GM23338 (cell line): ENCODE results near the gene FBLN2. TPM values are rescaled to one million over a fixed set of nuclear protein-coding genes. Genes with fewer than 3 reads are reported as not detected.

Experiments used
- ATAC-seq: fragments of 200-7000 bp; cut with Tn5 transposase; 3 replicates; pipeline ENCODE4 v1.9.1; 2020
- DNase-seq: peaks from one replicate; pipeline ENCODE4 v3.0.0-alpha.2; 2015; ENCODE audit warnings: low spot score
- H2AFZ ChIP-seq: fragments of 200-600 bp; sonication (generic); 2 replicates; pipeline ENCODE4 v1.8.0; 2016; ENCODE audit warnings: antibody characterized with exemption, mild to moderate bottlenecking, moderate library complexity
- H3F3A ChIP-seq: fragments of 200-600 bp; sonication (generic); replicated peaks from 2 replicates; pipeline ENCODE4 v1.8.0; 2017; ENCODE audit warnings: antibody characterized with exemption, mixed run types, low read depth
- H3K27ac ChIP-seq: fragments of 200-600 bp; sonication (generic); 2 replicates; pipeline ENCODE4 v1.6.1; 2016; ENCODE audit warnings: low read depth
- H3K27me3 ChIP-seq: fragments of 200-600 bp; sonication (generic); 2 replicates; pipeline ENCODE4 v1.8.0; 2016; ENCODE audit warnings: mild to moderate bottlenecking, mixed run types, moderate library complexity; ENCODE audit not compliant: insufficient read depth
- H3K36me3 ChIP-seq: fragments of 200-600 bp; sonication (generic); 2 replicates; pipeline ENCODE4 v1.8.0; 2016; ENCODE audit warnings: mild to moderate bottlenecking; ENCODE audit not compliant: insufficient read depth
- H3K4me1 ChIP-seq: fragments of 200-600 bp; sonication (generic); 2 replicates; pipeline ENCODE4 v1.8.0; 2016; ENCODE audit warnings: mild to moderate bottlenecking, moderate library complexity; ENCODE audit not compliant: insufficient read depth
- H3K4me2 ChIP-seq: fragments of 200-600 bp; sonication (generic); 2 replicates; pipeline ENCODE4 v1.7.1; 2017; ENCODE audit warnings: mixed run types
- H3K4me3 ChIP-seq: fragments of 200-600 bp; sonication (generic); 2 replicates; pipeline ENCODE4 v1.6.1; 2016; ENCODE audit warnings: mixed run types
- H3K79me2 ChIP-seq: fragments of 200-600 bp; sonication (generic); replicated peaks from 2 replicates; pipeline ENCODE4 v1.8.0; 2017; ENCODE audit warnings: mild to moderate bottlenecking; ENCODE audit not compliant: insufficient read depth
- H3K9me2 ChIP-seq: fragments of 200-600 bp; sonication (generic); 2 replicates; pipeline ENCODE4 v1.8.0; 2017; ENCODE audit not compliant: insufficient read depth
- H4K20me1 ChIP-seq: fragments of 200-600 bp; sonication (generic); replicated peaks from 2 replicates; pipeline ENCODE4 v1.8.0; 2017; ENCODE audit warnings: mild to moderate bottlenecking; ENCODE audit not compliant: insufficient read depth
- H3K27ac Mint-ChIP-seq: 2 replicates; pipeline ENCODE4 v1.8.0; 2020; ENCODE audit warnings: inconsistent platforms, mild to moderate bottlenecking, moderate library complexity, mixed read lengths
- H3K27me3 Mint-ChIP-seq: 3 replicates; pipeline ENCODE4 v1.8.0; 2022; ENCODE audit warnings: low read depth, mild to moderate bottlenecking, moderate library complexity, mixed read lengths, inconsistent platforms; ENCODE audit not compliant: insufficient read depth, poor library complexity
- H3K36me3 Mint-ChIP-seq: 3 replicates; pipeline ENCODE4 v1.8.0; 2021; ENCODE audit warnings: low read depth, mild to moderate bottlenecking, inconsistent platforms, moderate library complexity, mixed read lengths
- H3K4me1 Mint-ChIP-seq: 3 replicates; pipeline ENCODE4 v1.8.0; 2020; ENCODE audit warnings: mild to moderate bottlenecking, inconsistent platforms, mixed read lengths
- H3K4me3 Mint-ChIP-seq: 3 replicates; pipeline ENCODE4 v1.8.0; 2021; ENCODE audit warnings: moderate library complexity, mild to moderate bottlenecking, inconsistent platforms, mixed read lengths
- H3K9me3 Mint-ChIP-seq: 3 replicates; pipeline ENCODE4 v1.8.0; 2020; ENCODE audit warnings: moderate library complexity, mild to moderate bottlenecking, inconsistent platforms, mixed read lengths
- CREB1 ChIP-seq: fragments of 250-450 bp; sonication (Bioruptor Pico); IDR thresholded peaks from 2 replicates; pipeline ENCODE4 v1.5.0; 2020; ENCODE audit warnings: low read depth, mild to moderate bottlenecking, moderate library complexity
- EZH2 ChIP-seq: fragments of 200-600 bp; sonication (generic); IDR thresholded peaks from one replicate; pipeline ENCODE4 v1.8.0; 2017; ENCODE audit warnings: antibody characterized with exemption, mild to moderate bottlenecking, low read depth; ENCODE audit not compliant: unreplicated experiment
- NANOG ChIP-seq: IDR thresholded peaks from 2 replicates; pipeline ENCODE4 v1.6.1; 2016; ENCODE audit warnings: antibody characterized with exemption, borderline replicate concordance
- ZNF114 ChIP-seq: fragments of 250-450 bp; sonication (Bioruptor Pico); IDR thresholded peaks from 2 replicates; pipeline ENCODE4 v1.5.0; 2020; ENCODE audit warnings: mild to moderate bottlenecking, moderate library complexity
- polyA plus RNA-seq: library from polyadenylated mRNA; unstranded; fragments of >200 nt; fragmentation: Nextera tagmentation; extraction: Ambion mirVana; gene quantifications from 2 replicates; pipeline ENCODE4 v1.2.1, GENCODE V29; 2016
- total RNA-seq: library from RNA; depleted of rRNA; stranded (reverse); fragments of >200 nt; shearing (Covaris generic); gene quantifications from 2 replicates; pipeline ENCODE4 v1.2.3, GENCODE V29; 2014
- TF ChIP-seq, protein P1 (sequence below): IDR thresholded peaks from one replicate; pipeline ENCODE4 v1.6.1; 2018; ENCODE audit warnings: antibody characterized with exemption; ENCODE audit not compliant: unreplicated experiment
- TF ChIP-seq, protein P2 (sequence below), 2 experiments: fragments of 200-600 bp in 1 of 2; sonication (generic) in 1 of 2; conservative IDR thresholded peaks; 2 replicates each; pipeline versions ENCODE4 v1.5.1 to v1.6.1; 2016 to 2017; ENCODE audit warnings: antibody characterized with exemption in 2 of 2, low read depth in 2 of 2, mild to moderate bottlenecking in 2 of 2, moderate library complexity in 1 of 2
- TF ChIP-seq, protein P3 (sequence below): IDR thresholded peaks from 2 replicates; pipeline ENCODE4 v1.6.1; 2016; ENCODE audit warnings: antibody characterized with exemption

FBLN2 gene
- total and polyA plus RNA-seq, 2 experiments from 2014 or later = 18.8 to 26.8 TPM

DNA sequence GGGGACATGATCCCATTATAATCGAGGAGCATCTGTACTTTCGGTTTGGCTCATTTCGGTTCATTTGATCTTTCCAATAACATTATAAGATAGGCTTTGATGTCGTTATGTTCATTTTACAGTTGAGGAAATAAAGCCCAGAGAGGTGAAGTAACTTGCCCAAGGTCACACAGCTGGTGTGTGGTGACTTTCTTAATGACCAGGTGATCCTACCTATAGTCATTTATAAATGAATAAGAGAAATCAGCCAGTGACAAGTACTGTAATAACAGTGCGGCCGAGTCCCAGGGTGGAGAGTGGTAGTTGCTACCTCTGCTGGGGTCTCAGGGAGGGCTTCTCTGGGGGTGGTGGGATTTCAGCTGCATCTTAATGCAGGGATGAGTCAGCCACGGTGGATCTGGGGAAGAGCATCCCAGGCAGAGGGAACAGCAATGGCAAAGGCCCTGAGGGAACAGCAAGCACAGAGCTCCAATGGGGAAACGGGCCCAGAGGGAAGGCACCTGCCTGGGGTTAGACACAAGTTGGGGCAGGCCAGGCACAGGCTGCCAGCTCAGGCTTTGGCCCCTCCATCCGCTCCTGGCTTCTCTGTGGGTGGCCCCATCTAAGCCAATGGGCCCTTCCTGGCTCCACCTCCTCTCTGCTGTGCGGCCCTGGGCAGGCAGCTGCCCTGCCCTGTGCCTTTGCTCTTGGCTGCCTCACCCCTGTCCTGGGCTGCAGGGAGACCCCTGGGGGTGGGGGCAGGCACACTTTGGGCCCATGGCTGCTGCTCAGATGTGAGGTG, 1.1 kb upstream of the FBLN2 start:
- H3K27ac Mint-ChIP-seq = no peak overlapping the region
- Histone ChIP-seq H2AFZ (peak overlapping the region; percentile 28; the same call in 1 of the 2 replicates), H3K4me2 (peak overlapping the region; percentile 82), H4K20me1 (no peaks in the 10 kb centered on the region), H3K4me1 (peaks cover 5% of the 10 kb centered on the region; the same call in 1 of the 2 replicates), H3K9me2 (no peaks in the 10 kb centered on the region), H3K4me3 (peak overlapping the region; percentile 54), H3K27me3 (peaks cover 13% of the 10 kb centered on the region), H3F3A (no peaks in the 10 kb centered on the region), H3K36me3 (no peaks in the 10 kb centered on the region), H3K79me2 (no peaks in the 10 kb centered on the region), H3K27ac (no peak overlapping the region)
- DNase-seq (peak; percentile 59), ATAC-seq (peak; percentile 53)
- peak overlapping the region; percentile 71 for H3K4me3 Mint-ChIP-seq
- H3K4me1 Mint-ChIP-seq = peaks cover 40% of the 10 kb centered on the region
- H3K36me3 Mint-ChIP-seq = peaks cover 2% of the 10 kb centered on the region; the same call in 1 of the 3 replicates
- peaks cover 24% of the 10 kb centered on the region for H3K27me3 Mint-ChIP-seq
- H3K9me3 Mint-ChIP-seq = peaks cover 3% of the 10 kb centered on the region; the same call in 1 of the 3 replicates
- TF ChIP-seq, protein P1, sequence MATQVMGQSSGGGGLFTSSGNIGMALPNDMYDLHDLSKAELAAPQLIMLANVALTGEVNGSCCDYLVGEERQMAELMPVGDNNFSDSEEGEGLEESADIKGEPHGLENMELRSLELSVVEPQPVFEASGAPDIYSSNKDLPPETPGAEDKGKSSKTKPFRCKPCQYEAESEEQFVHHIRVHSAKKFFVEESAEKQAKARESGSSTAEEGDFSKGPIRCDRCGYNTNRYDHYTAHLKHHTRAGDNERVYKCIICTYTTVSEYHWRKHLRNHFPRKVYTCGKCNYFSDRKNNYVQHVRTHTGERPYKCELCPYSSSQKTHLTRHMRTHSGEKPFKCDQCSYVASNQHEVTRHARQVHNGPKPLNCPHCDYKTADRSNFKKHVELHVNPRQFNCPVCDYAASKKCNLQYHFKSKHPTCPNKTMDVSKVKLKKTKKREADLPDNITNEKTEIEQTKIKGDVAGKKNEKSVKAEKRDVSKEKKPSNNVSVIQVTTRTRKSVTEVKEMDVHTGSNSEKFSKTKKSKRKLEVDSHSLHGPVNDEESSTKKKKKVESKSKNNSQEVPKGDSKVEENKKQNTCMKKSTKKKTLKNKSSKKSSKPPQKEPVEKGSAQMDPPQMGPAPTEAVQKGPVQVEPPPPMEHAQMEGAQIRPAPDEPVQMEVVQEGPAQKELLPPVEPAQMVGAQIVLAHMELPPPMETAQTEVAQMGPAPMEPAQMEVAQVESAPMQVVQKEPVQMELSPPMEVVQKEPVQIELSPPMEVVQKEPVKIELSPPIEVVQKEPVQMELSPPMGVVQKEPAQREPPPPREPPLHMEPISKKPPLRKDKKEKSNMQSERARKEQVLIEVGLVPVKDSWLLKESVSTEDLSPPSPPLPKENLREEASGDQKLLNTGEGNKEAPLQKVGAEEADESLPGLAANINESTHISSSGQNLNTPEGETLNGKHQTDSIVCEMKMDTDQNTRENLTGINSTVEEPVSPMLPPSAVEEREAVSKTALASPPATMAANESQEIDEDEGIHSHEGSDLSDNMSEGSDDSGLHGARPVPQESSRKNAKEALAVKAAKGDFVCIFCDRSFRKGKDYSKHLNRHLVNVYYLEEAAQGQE = no peak
- TF ChIP-seq, protein P2, sequence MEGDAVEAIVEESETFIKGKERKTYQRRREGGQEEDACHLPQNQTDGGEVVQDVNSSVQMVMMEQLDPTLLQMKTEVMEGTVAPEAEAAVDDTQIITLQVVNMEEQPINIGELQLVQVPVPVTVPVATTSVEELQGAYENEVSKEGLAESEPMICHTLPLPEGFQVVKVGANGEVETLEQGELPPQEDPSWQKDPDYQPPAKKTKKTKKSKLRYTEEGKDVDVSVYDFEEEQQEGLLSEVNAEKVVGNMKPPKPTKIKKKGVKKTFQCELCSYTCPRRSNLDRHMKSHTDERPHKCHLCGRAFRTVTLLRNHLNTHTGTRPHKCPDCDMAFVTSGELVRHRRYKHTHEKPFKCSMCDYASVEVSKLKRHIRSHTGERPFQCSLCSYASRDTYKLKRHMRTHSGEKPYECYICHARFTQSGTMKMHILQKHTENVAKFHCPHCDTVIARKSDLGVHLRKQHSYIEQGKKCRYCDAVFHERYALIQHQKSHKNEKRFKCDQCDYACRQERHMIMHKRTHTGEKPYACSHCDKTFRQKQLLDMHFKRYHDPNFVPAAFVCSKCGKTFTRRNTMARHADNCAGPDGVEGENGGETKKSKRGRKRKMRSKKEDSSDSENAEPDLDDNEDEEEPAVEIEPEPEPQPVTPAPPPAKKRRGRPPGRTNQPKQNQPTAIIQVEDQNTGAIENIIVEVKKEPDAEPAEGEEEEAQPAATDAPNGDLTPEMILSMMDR (conservative IDR thresholded peaks at IDR 0.05; ENCODE audit: low read depth in 2 of 2) = 0 out of 4 replicates have a peak, but pooled peaks of 1 of the 2 experiments have one; percentile 5
- TF ChIP-seq, protein P3, sequence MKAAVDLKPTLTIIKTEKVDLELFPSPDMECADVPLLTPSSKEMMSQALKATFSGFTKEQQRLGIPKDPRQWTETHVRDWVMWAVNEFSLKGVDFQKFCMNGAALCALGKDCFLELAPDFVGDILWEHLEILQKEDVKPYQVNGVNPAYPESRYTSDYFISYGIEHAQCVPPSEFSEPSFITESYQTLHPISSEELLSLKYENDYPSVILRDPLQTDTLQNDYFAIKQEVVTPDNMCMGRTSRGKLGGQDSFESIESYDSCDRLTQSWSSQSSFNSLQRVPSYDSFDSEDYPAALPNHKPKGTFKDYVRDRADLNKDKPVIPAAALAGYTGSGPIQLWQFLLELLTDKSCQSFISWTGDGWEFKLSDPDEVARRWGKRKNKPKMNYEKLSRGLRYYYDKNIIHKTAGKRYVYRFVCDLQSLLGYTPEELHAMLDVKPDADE = no peak
- TF ChIP-seq EZH2 = no peak

DNA sequence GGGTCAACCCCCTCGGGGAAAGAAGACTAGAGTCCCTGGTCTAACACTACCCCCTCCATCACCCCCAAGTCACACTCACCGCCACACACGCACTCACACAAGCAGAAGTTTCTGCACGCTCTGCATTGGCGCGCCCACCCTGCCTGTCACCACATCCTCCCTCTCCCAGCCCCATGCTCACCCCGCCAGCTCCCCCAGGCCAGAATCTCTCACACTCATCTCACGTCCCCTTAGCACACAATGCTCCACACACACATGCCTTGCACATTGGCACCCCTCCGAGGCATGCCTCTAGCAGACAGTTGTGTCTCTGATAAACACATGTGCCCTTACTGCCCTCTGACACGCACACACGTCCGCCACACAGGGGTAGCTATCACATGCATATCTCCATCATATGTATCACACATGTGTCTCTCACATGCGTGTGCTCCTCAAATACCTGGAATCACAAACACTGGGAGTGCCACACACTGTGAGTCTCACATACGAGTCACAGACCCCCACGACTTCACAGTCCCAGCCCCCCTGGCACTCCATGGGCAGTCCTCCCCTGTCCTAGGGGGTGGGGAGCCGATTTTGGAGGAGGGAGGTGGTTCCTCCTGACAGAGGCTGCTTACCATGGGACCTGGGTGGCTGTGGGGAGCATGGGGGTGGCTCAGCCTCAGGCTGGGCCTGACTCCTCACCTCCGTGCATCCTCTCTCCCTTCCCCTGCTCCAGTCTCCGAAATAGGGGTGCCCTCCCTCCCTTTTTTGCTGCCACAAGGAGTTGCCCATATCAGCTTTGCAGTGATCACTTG, 898 bp downstream of the FBLN2 start:
- Histone ChIP-seq H3K79me2 (no peaks in the 10 kb centered on the region), H3K36me3 (no peaks in the 10 kb centered on the region), H3K9me2 (no peaks in the 10 kb centered on the region), H3K4me2 (peak overlapping the region; percentile 78), H3K27me3 (peaks cover 13% of the 10 kb centered on the region), H4K20me1 (no peaks in the 10 kb centered on the region), H3K4me1 (peaks cover 5% of the 10 kb centered on the region; the same call in 1 of the 2 replicates), H3K27ac (no peak overlapping the region), H3K4me3 (peak overlapping the region; percentile 54; the same call in 1 of the 2 replicates), H2AFZ (no peak overlapping the region), H3F3A (no peaks in the 10 kb centered on the region)
- Mint-ChIP-seq H3K27me3 (peaks cover 26% of the 10 kb centered on the region), H3K27ac (no peak overlapping the region), H3K36me3 (no peaks in the 10 kb centered on the region), H3K4me1 (peaks cover 40% of the 10 kb centered on the region), H3K9me3 (no peaks in the 10 kb centered on the region), H3K4me3 (peak overlapping the region; percentile 60)
- ATAC-seq (no peak; the same call in 2 of the 3 replicates), DNase-seq (no peak)
- TF ChIP-seq NANOG (no peak), ZNF114 (CRISPR knock-in tag) (no peak), CREB1 (CRISPR knock-in tag) (no peak)
- TF ChIP-seq, protein P3 = no peak
- TF ChIP-seq, protein P2 (conservative IDR thresholded peaks at IDR 0.05; ENCODE audit: low read depth in 2 of 2) = no peak
